MM.1S (cell line): ENCODE measurements around the gene MYO9B.

Experiments
- DNase-seq: peaks from one replicate; pipeline ENCODE4 v3.0.0-alpha.2; 2015
- H2AFZ ChIP-seq: fragments of 300-600 bp; sonication (generic); 2 replicates; pipeline ENCODE4 v1.6.0; 2016; ENCODE audit warnings: antibody characterized with exemption, low read length
- H3F3A ChIP-seq: fragments of 300-600 bp; sonication (generic); 2 replicates; pipeline ENCODE4 v1.6.1; 2016; ENCODE audit warnings: mild to moderate bottlenecking, antibody characterized with exemption, low read length, moderate library complexity, mixed read lengths; ENCODE audit not compliant: insufficient read depth
- H3K27ac ChIP-seq: fragments of 300-600 bp; sonication (generic); 2 replicates; pipeline ENCODE4 v1.5.1; 2016; ENCODE audit warnings: mild to moderate bottlenecking, low read length
- H3K27me3 ChIP-seq: fragments of 300-600 bp; sonication (generic); replicated peaks from 2 replicates; pipeline ENCODE4 v1.6.0; 2016; ENCODE audit warnings: low read length; ENCODE audit not compliant: insufficient read depth
- H3K36me3 ChIP-seq: fragments of 300-600 bp; sonication (generic); replicated peaks from 2 replicates; pipeline ENCODE4 v1.6.1; 2016; ENCODE audit warnings: mild to moderate bottlenecking, low read length, mixed read lengths; ENCODE audit not compliant: insufficient read depth
- H3K4me1 ChIP-seq: fragments of 300-600 bp; sonication (generic); 2 replicates; pipeline ENCODE4 v1.6.1; 2016; ENCODE audit warnings: low read length, mixed read lengths
- H3K4me2 ChIP-seq: fragments of 300-600 bp; sonication (generic); 2 replicates; pipeline ENCODE4 v1.6.0; 2016; ENCODE audit warnings: low read depth, low read length
- H3K4me3 ChIP-seq: fragments of 300-600 bp; sonication (generic); 2 replicates; pipeline ENCODE4 v1.5.1; 2016; ENCODE audit warnings: low read length, mixed read lengths
- H3K79me2 ChIP-seq: fragments of 300-600 bp; sonication (generic); 2 replicates; pipeline ENCODE4 v1.6.1; 2016; ENCODE audit warnings: mixed run types, low read length, mixed read lengths
- H3K9ac ChIP-seq: fragments of 300-600 bp; sonication (generic); 2 replicates; pipeline ENCODE4 v1.6.1; 2016; ENCODE audit warnings: low read length, mixed read lengths
- H3K9me2 ChIP-seq: fragments of 300-600 bp; sonication (generic); replicated peaks from 2 replicates; pipeline ENCODE4 v1.6.1; 2016; ENCODE audit warnings: mild to moderate bottlenecking, low read length, mixed read lengths; ENCODE audit not compliant: insufficient read depth
- H3K9me3 ChIP-seq: fragments of 300-600 bp; sonication (generic); replicated peaks from 2 replicates; pipeline ENCODE4 v1.6.1; 2016; ENCODE audit warnings: mild to moderate bottlenecking, low read length, mixed read lengths; ENCODE audit not compliant: insufficient read depth
- H4K20me1 ChIP-seq: fragments of 300-600 bp; sonication (generic); 2 replicates; pipeline ENCODE4 v1.6.1; 2016; ENCODE audit warnings: mild to moderate bottlenecking, low read length, moderate library complexity, mixed read lengths; ENCODE audit not compliant: insufficient read depth
- CTCF ChIP-seq: fragments of 300-600 bp; sonication (generic); IDR thresholded peaks from 2 replicates; pipeline ENCODE4 v1.5.1; 2016; ENCODE audit warnings: antibody characterized with exemption, low read length, mixed read lengths
- EZH2 ChIP-seq: fragments of 300-600 bp; sonication (generic); optimal IDR thresholded peaks from 2 replicates; pipeline ENCODE3; 2017; ENCODE audit warnings: low read depth, mild to moderate bottlenecking, antibody characterized with exemption, low read length, mixed read lengths
- EZH2phosphoT487 ChIP-seq: fragments of 300-600 bp; sonication (generic); IDR thresholded peaks from 2 replicates; pipeline ENCODE4 v1.6.1; 2018; ENCODE audit warnings: antibody characterized with exemption, low read length

MYO9B gene

GRCh38 chr19:17118957-17119356 lies 43.4 kb downstream of the MYO9B start:
- no peaks in the 10 kb centered on the region for H4K20me1 ChIP-seq
- H3K9ac ChIP-seq, result no peak overlapping the region

DNA sequence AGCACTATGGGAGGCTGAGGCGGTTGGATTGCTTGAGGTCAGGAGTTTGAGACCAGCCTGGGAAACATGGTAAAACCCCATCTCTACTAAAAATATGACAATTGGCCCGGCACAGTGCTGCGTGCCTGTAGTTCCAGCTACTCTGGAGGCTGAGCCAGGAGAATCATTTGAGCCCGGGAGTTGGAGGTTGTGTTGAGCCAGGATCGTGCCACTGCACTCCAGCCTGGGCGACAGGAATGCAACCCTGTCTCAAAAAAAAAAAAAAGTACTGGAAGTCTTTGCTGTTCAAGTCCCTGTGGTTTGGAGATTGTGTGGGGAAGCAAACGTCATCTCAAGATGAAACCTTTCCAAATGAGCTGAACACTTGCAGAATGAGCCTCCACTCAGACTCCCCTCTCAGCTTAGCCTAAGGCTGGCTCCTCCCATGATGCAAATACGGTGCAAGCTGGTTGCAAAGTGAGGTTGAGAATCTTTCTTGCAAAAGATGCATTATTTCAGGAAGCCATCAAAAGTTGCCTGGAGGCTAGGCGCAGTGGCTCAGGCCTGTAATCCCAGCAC lies 46.2 kb downstream of the MYO9B start:
- no peak for DNase-seq
- H3K79me2 ChIP-seq, result no peaks in the 10 kb centered on the region; the same call in 1 of the 2 replicates
- no peak overlapping the region for H3K4me2 ChIP-seq
- H4K20me1 ChIP-seq, result no peaks in the 10 kb centered on the region
- no peaks in the 10 kb centered on the region for H3K27me3 ChIP-seq
- no peaks in the 10 kb centered on the region for H3K9me3 ChIP-seq
- no peak overlapping the region for H3K27ac ChIP-seq
- H3K9ac ChIP-seq, result no peak overlapping the region
- no peak overlapping the region for H3K4me3 ChIP-seq
- H2AFZ ChIP-seq, result no peak overlapping the region
- no peaks in the 10 kb centered on the region for H3F3A ChIP-seq
- no peaks in the 10 kb centered on the region for H3K9me2 ChIP-seq
- no peaks in the 10 kb centered on the region for H3K4me1 ChIP-seq
- H3K36me3 ChIP-seq, result no peaks in the 10 kb centered on the region
- no peak for TF ChIP-seq CTCF
- no peak for TF ChIP-seq EZH2
- TF ChIP-seq EZH2phosphoT487, result no peak

More at GRCh38 chr19:17118957-17119356, 43.4 kb downstream of the MYO9B start:
- H3K4me3 ChIP-seq, result no peak overlapping the region
- TF ChIP-seq CTCF (no peak), EZH2phosphoT487 (no peak), EZH2 (no peak)
- no peak overlapping the region for H3K27ac ChIP-seq
- no peaks in the 10 kb centered on the region for H3K9me3 ChIP-seq
- no peaks in the 10 kb centered on the region for H3K4me1 ChIP-seq
- H2AFZ ChIP-seq, result no peak overlapping the region
- no peaks in the 10 kb centered on the region; the same call in 1 of the 2 replicates for H3K79me2 ChIP-seq
- H3F3A ChIP-seq, result no peaks in the 10 kb centered on the region
- no peaks in the 10 kb centered on the region for H3K27me3 ChIP-seq
- no peaks in the 10 kb centered on the region for H3K9me2 ChIP-seq
- no peak overlapping the region for H3K4me2 ChIP-seq
- DNase-seq, result no peak
- H3K36me3 ChIP-seq, result no peaks in the 10 kb centered on the region

DNA sequence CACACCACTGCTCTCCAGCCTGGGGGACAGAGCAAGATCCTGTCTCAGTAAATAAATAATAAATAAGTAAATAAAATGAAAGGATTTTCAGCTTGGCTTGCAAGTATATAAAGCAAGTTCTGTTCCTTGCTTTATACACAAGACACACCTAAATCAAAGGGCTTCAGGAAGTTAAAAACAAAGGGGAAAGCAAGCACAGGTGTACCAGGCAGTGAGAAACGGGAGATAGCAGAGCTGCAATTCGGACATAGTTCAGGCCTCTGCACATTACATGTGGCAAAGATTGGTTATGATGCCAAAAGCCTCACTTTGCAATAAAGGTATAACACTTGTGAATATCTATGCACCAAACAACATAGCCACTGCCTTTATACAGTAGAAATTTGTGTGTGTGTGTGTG lies 47.5 kb downstream of the MYO9B start:
- no peaks in the 10 kb centered on the region for H3K9me2 ChIP-seq
- H3F3A ChIP-seq, result no peaks in the 10 kb centered on the region
- TF ChIP-seq CTCF (no peak), EZH2 (no peak), EZH2phosphoT487 (no peak)
- no peak overlapping the region for H2AFZ ChIP-seq
- H3K27ac ChIP-seq, result no peak overlapping the region
- no peaks in the 10 kb centered on the region; the same call in 1 of the 2 replicates for H3K79me2 ChIP-seq
- H3K4me2 ChIP-seq, result no peak overlapping the region
- no peak overlapping the region for H3K4me3 ChIP-seq
- H3K9me3 ChIP-seq, result no peaks in the 10 kb centered on the region
- no peak overlapping the region for H3K9ac ChIP-seq
- H3K36me3 ChIP-seq, result no peaks in the 10 kb centered on the region
- DNase-seq, result no peak
- H3K4me1 ChIP-seq, result no peaks in the 10 kb centered on the region
- H4K20me1 ChIP-seq, result no peaks in the 10 kb centered on the region
- H3K27me3 ChIP-seq, result no peaks in the 10 kb centered on the region
